HepG2 (cell line): Measurements from ENCODE around the gene DDIAS. TPM values are rescaled to one million over a fixed set of nuclear protein-coding genes. Genes with fewer than 3 reads are reported as not detected.
A peak's percentile ranks its signal among the peaks of the same experiment; 100 is the strongest.

Source experiments
- BATF2 ChIP-seq: sonication (generic); formaldehyde crosslinking; IDR thresholded peaks from 2 replicates; pipeline ENCODE4 v1.8.0; 2022; ENCODE audit warnings: mild to moderate bottlenecking, missing genetic modification reagents, moderate library complexity
- BRD4 ChIP-seq: sonication (generic); formaldehyde crosslinking; IDR thresholded peaks from 2 replicates; pipeline ENCODE4 v1.4.0; 2020; ENCODE audit warnings: missing genetic modification reagents
- CREM ChIP-seq, 2 experiments: sonication (generic) in 1 of 2; formaldehyde crosslinking in 1 of 2; IDR thresholded peaks; 2 replicates each; pipeline versions ENCODE4 v1.4.0 to v1.6.1; 2016 to 2020; ENCODE audit warnings: antibody characterized with exemption in 1 of 2, mild to moderate bottlenecking in 1 of 2, missing genetic modification reagents in 1 of 2
- GATAD1 ChIP-seq: IDR thresholded peaks from 2 replicates; pipeline ENCODE4 v1.6.1; 2016; ENCODE audit warnings: missing genetic modification reagents, missing compliant biosample characterization
- HOMEZ ChIP-seq: IDR thresholded peaks from 2 replicates; pipeline ENCODE4 v1.6.1; 2016; ENCODE audit warnings: low read depth
- MYC ChIP-seq: sonication (generic); formaldehyde crosslinking; IDR thresholded peaks from 2 replicates; pipeline ENCODE4 v1.9.0; 2021; ENCODE audit warnings: missing genetic modification reagents, borderline replicate concordance
- ZNF503 ChIP-seq: sonication (generic); formaldehyde crosslinking; IDR thresholded peaks from 2 replicates; pipeline ENCODE4 v1.4.0; 2020; ENCODE audit warnings: missing genetic modification reagents
- ZNF777 ChIP-seq: sonication (generic); formaldehyde crosslinking; IDR thresholded peaks from 2 replicates; pipeline ENCODE4 v1.4.0; 2020; ENCODE audit warnings: missing genetic modification reagents
- ZNF788 ChIP-seq: sonication (generic); formaldehyde crosslinking; IDR thresholded peaks from 2 replicates; pipeline ENCODE4 v1.5.0; 2020; ENCODE audit warnings: mild to moderate bottlenecking, missing genetic modification reagents, borderline replicate concordance
- ZSCAN22 ChIP-seq: sonication (generic); formaldehyde crosslinking; IDR thresholded peaks from 2 replicates; pipeline ENCODE4 v1.4.0; 2020; ENCODE audit warnings: mild to moderate bottlenecking, missing genetic modification reagents
- ZSCAN25 ChIP-seq: sonication (generic); formaldehyde crosslinking; IDR thresholded peaks from 2 replicates; pipeline ENCODE4 v1.8.0; 2022; ENCODE audit warnings: mild to moderate bottlenecking, missing genetic modification reagents
- polyA plus RNA-seq, 8 experiments: library from polyadenylated mRNA; depleted of rRNA in 3 of 8; stranded (reverse) in 7 of 8; unstranded in 1 of 8; fragments of >200 nt; fragmentation: Illumina TruSeq in 4 of 8; extraction: Trizol in 4 of 8; gene quantifications; 2 replicates each; pipeline versions ENCODE4 v1.2.1 to v1.2.3, GENCODE V29; 2011 to 2016; ENCODE audit warnings: low read depth in 4 of 8, missing spikeins in 1 of 8, mixed read lengths in 1 of 8; ENCODE audit not compliant: insufficient read depth in 1 of 8
- total RNA-seq, 5 experiments: library from RNA; depleted of rRNA; stranded (reverse); fragments of >200 nt; fragmentation: Illumina TruSeq; extraction: Trizol; gene quantifications; 2 replicates each; pipeline ENCODE4 v1.2.3, GENCODE V29; 2016; ENCODE audit warnings: low read depth in 1 of 5
- TF ChIP-seq, protein P1 (sequence below): sonication (generic); formaldehyde crosslinking; IDR thresholded peaks from 2 replicates; pipeline ENCODE4 v1.4.0; 2020; ENCODE audit warnings: mild to moderate bottlenecking, missing genetic modification reagents
- TF ChIP-seq, protein P2 (sequence below): sonication (generic); formaldehyde crosslinking; IDR thresholded peaks from 2 replicates; pipeline ENCODE4 v1.4.0; 2020; ENCODE audit warnings: missing genetic modification reagents
- TF ChIP-seq, protein P3 (sequence below): sonication (generic); formaldehyde crosslinking; IDR thresholded peaks from 2 replicates; pipeline ENCODE4 v1.4.0; 2020; ENCODE audit warnings: mild to moderate bottlenecking, missing genetic modification reagents

Gene DDIAS
- total and polyA plus RNA-seq, 2 of the 13 experiments (the other 11 are each of a cell fraction or from before 2014, with no cell fraction given) = 3.5 to 13.0 TPM

DNA sequence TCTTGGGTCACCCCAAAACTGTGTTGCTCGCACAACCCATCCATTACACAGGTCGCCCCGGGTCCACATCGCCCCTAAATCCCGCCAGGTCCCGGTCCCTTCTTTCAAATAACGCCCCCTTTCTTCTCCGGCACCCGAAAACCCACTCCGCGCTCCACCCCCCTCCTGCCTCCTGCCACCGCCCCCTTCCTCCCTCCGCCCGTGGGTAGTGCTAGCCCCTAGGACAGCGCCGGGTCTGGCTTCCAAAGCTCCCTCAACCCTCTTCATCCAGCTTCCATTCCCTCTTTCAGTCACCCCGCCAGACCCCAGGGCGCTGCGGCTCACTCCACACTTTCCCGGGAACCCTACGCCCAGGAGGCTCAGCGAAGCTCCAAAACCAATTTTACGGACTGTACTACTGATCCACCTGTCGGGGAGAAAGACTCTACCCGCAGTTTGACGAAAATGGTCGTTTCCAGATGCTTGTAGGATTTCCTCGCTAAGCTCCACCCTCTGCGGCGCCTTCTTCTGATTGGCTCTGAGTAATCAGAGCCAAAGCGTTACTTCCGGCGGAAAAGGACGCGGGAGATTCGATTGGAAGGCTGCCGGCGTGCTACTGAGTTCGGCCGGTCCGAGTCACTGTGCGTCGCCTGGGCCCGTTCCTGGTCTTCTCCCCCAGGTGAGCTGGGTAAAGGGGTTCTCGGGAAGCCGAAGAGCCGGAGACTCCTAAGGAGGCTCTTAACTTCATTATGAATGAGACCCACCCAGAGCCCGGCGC is at the start of gene DDIAS (continued):
- TF ChIP-seq, protein P1, sequence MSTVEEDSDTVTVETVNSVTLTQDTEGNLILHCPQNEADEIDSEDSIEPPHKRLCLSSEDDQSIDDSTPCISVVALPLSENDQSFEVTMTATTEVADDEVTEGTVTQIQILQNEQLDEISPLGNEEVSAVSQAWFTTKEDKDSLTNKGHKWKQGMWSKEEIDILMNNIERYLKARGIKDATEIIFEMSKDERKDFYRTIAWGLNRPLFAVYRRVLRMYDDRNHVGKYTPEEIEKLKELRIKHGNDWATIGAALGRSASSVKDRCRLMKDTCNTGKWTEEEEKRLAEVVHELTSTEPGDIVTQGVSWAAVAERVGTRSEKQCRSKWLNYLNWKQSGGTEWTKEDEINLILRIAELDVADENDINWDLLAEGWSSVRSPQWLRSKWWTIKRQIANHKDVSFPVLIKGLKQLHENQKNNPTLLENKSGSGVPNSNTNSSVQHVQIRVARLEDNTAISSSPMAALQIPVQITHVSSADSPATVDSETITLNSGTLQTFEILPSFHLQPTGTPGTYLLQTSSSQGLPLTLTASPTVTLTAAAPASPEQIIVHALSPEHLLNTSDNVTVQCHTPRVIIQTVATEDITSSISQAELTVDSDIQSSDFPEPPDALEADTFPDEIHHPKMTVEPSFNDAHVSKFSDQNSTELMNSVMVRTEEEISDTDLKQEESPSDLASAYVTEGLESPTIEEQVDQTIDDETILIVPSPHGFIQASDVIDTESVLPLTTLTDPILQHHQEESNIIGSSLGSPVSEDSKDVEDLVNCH (CRISPR knock-in tag) = no peak
- TF ChIP-seq, protein P2, sequence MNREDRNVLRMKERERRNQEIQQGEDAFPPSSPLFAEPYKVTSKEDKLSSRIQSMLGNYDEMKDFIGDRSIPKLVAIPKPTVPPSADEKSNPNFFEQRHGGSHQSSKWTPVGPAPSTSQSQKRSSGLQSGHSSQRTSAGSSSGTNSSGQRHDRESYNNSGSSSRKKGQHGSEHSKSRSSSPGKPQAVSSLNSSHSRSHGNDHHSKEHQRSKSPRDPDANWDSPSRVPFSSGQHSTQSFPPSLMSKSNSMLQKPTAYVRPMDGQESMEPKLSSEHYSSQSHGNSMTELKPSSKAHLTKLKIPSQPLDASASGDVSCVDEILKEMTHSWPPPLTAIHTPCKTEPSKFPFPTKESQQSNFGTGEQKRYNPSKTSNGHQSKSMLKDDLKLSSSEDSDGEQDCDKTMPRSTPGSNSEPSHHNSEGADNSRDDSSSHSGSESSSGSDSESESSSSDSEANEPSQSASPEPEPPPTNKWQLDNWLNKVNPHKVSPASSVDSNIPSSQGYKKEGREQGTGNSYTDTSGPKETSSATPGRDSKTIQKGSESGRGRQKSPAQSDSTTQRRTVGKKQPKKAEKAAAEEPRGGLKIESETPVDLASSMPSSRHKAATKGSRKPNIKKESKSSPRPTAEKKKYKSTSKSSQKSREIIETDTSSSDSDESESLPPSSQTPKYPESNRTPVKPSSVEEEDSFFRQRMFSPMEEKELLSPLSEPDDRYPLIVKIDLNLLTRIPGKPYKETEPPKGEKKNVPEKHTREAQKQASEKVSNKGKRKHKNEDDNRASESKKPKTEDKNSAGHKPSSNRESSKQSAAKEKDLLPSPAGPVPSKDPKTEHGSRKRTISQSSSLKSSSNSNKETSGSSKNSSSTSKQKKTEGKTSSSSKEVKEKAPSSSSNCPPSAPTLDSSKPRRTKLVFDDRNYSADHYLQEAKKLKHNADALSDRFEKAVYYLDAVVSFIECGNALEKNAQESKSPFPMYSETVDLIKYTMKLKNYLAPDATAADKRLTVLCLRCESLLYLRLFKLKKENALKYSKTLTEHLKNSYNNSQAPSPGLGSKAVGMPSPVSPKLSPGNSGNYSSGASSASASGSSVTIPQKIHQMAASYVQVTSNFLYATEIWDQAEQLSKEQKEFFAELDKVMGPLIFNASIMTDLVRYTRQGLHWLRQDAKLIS (CRISPR knock-in tag) = no peak
- TF ChIP-seq HOMEZ (CRISPR knock-in tag) (peak; percentile 88), ZNF777 (no peak; the same call in 1 of the 2 replicates), MYC (peak; percentile 45; the same call in 1 of the 2 replicates), GATAD1 (CRISPR knock-in tag) (peak; percentile 95), BRD4 (CRISPR knock-in tag) (no peak), BATF2 (CRISPR knock-in tag) (0 out of 2 replicates have a peak, but pooled peaks have one; percentile 34), ZNF503 (CRISPR knock-in tag) (no peak), CREM (IDR thresholded peaks at IDR 0.05) (peak; percentile 71), CREM (CRISPR knock-in tag; IDR thresholded peaks at IDR 0.05) (no peak), ZNF788 (CRISPR knock-in tag) (peak; percentile 55; the same call in 1 of the 2 replicates), ZSCAN22 (CRISPR knock-in tag) (no peak), ZSCAN25 (CRISPR knock-in tag) (peak; percentile 41; the same call in 1 of the 2 replicates)
- TF ChIP-seq, protein P3, sequence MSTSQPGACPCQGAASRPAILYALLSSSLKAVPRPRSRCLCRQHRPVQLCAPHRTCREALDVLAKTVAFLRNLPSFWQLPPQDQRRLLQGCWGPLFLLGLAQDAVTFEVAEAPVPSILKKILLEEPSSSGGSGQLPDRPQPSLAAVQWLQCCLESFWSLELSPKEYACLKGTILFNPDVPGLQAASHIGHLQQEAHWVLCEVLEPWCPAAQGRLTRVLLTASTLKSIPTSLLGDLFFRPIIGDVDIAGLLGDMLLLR = peak; percentile 87; the same call in 1 of the 2 replicates
